CD4-positive, alpha-beta T cell treated with Interleukin-6 at 100 ng/mL for 8 hours (primary cell): ENCODE measurements around the gene ARMC9.
"Not testable (repeated sequence)": the region's sequence is repeated elsewhere in the genome, so short reads cannot be mapped to it uniquely, and the experiment has no call there.

Experiments
- DNase-seq: peaks from one replicate; pipeline ENCODE4 v3.0.0-alpha.2; 2020; ENCODE audit warnings: mixed read lengths, low spot score

ARMC9 gene

DNA sequence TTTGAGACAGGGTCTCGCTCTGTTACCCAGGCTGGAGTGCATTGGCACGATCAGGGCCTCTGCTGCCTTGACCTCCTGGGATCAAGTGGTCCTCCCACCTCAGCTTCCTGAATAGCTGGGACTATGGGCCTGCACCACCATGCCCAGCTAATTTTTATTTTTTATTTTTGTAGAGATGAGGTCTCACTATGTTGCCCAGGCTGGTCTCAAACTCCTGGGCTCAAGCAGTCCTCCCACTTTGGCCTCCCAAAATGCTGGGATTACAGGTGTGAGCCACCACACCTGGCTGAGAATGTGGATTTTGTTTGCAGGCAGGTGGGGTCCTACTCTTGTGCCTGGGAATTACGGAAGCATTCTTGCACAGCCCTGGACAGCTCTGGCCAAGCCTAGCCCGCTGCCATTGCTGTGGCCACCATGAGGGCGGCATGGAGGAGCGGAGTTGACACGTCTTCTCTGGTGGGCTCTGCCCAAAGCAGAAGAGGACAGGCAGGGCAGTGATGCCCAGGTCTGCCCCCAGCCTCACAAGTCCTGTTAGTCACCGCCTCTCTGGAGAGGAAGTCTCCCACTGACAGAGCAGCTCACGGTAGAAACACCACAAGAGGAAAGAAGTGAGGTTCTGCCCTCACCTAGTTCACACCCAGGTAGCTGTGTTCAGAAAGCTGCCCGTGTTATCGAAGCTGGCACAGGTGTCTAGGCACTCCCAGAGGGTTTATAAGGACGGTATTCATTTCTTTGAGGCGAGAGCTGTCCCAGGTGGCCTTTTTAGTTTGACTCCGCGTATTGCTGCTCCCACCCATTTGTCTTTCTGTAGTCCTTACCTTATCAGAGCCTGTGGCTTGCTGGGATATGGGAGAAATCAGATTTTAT is 46.2 kb downstream of the ARMC9 start:
- no peak for DNase-seq

DNA sequence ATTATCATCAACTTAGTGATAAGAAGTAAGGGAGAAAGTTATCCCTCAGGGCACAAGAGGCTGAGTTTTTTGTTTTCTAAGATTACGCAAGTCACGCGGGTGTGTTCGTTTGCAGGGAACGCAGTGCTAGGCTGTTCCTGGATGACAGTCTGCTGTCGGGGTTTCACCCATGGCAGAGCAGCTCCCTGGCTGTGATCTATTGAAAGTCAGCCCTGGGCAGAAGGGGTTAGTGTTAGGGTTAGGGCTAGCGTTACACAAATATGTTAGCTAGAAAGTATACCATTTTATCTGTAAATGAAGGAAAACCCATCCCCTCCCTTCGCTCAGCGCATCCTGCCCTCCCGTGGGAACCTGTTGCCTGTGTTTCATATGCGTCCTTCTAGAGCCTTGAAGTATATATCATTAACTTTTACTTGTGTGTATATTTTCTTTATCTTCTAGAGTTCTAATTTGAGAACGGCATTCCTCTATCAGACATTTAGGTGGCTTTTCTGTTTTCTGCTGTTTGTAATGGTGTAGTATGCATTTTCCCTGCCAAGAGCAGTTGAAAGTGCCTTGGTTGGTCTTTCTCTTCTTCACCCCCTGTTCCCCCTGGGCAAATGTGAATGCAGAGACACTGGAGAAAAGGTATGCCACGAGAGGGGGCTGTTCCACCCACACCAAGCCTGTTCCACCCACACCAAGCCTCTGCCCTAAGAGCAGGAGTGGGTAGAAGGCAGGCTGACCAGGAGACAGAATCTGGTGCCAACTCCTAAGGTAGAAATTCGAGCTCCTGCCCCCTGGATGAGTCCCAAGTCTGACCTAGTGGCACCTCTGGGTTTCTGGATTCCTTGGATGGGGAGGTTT is 47.0 kb downstream of the ARMC9 start:
- DNase-seq, result no peak

- DNase-seq, result no peak
Measured at GRCh38 chr2:231246171-231246842, 47.9 kb downstream of the ARMC9 start.

DNA sequence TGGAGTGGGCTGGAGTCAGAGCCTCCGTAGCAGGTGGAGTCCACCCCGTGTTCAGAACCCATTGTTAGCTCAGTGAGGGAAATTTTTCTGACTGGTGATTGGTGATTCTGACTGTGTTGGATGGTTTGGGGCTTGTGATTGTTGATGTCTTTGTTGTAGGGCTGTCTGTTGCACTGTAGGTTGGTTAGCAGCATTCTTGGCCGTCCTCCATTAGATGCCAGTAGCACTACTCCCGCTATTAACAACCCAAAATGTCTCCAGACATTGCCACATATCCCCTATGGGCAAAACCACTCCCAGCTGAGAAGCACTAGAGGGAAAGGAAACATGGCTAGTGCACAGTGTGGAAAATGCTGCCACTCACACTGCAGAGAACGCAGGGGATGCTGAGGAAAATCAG is 51.7 kb downstream of the ARMC9 start:
- no peak for DNase-seq

GRCh38 chr2:231250698-231251097 is 52.3 kb downstream of the ARMC9 start:
- DNase-seq, result no peak

- not testable (repeated sequence) for DNase-seq
Measured at GRCh38 chr2:231253292-231253691, 54.9 kb downstream of the ARMC9 start.

- no peak for DNase-seq
Measured at GRCh38 chr2:231256494-231256893, 58.1 kb downstream of the ARMC9 start.

DNA sequence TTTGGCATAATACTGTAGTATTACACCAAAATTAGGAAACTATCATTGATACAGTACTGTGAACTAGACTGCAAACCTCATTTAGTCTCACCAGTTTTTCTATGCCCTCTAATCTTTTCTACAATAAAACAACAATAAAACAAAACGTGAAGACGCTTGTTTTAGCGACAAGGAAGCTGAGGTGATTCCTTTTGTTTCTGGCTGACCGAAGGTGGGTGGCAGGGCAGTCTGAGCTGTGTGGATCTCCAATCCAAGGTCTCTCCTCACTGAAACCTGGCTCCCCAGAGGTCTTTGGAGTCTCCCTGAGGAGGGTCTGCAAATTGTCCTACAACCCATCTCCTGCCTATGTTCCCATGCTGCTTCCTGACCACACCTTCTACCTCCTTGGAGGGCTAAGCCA is 59.3 kb downstream of the ARMC9 start:
- no peak for DNase-seq

DNA sequence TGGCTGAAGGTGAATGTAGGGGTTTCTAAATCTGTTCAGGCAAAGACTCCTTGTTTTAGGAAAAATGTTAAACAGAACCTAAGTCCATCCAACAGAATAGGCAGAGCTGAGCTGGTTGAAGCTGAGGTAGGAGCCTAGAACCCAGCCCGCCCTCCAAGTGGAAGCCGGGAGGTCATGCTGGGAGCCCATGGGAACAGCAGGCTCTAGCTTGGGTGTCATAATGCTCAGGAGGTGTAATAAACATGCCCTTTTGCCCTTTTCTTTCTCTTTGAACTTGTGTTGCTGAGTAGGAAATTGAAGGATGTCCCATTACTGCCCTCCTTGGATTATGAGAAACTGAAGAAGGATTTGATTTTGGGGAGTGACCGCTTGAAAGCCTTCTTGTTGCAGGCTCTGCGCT is 60.3 kb downstream of the ARMC9 start:
- no peak for DNase-seq

GRCh38 chr2:231259104-231259503 is 60.7 kb downstream of the ARMC9 start:
- DNase-seq, result no peak

DNA sequence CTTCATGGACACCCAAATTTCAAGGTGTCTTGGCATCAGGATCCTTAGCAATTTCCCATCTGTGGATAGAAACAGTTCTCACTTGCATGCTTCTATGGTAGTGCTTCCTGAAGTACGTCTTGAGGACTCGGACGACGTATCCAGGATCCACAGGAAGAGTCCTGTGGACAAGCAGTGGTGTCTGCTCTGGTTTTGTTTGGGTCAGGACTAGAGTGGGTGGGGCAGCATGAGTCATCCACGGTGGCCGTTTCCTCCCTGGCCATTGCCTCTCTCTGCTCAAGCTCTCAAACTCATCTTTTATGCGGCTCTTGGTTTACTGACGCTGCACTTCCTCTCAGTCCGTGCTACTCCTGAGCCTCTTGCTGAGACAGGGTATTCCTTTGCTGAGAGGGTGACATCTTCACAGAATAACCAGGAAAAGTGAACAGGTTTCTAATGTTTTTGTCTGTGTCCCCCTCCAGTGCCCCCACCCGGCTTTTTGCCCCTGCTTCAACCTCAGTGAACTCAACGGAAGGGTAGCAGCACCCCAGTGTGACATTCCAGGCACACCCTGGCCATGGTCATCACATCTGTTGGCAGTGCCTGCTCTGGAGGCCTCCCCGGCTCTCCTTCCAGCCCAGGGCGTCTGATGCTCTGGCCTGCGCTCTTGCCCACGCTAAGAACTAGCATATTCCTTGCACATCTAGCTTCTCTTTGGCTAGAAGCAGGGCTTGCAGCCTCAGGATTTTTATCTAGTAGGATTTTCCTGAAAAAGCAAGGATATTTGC is 62.2 kb downstream of the ARMC9 start:
- no peak for DNase-seq

- no peak for DNase-seq
Measured at GRCh38 chr2:231263118-231263831, 64.8 kb downstream of the ARMC9 start.

DNA sequence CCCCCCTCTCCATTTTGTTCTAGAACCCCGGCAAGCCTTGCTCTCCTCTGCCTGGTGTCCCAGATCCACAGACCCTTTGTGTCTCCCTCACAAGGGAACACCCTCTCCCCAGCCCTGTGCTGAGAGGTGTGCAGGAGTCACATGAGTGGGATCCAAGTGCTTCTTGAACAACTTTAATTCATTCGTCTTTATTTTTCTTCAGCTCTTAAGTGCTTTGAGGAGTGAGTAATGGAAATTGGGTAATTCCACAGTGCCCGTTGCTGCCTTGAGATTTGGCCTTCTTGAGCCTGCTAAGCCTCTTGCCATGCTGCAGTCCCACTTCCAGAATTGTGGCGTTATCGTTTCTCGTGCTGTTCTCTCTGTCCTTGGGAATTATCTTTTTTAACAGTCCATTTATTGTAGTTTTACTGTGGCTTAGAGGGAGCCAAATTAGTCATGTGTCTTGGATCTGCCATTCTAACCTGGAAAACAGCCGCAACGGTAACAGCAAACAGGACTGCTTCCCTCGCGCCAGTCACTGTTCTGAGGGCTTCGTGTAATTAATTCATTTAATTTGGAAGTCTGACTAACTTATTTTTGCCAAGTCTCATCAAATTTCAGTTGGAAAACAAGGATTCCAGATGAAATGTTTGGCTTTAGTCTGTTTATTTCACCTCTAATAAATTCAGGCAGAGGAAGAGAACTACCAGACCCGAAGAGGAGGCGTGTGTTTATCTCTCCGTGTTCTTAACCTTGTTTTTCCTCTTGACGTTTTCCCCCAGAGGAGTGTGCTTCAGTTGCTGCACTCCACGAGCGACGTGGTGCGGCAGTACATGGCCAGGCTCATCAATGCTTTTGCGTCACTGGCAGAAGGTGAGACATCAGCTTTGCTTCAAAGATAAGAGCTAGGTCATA is 72.0 kb downstream of the ARMC9 start:
- DNase-seq, result no peak

GRCh38 chr2:231272991-231273390 is 74.6 kb downstream of the ARMC9 start:
- no peak for DNase-seq

- DNase-seq, result no peak
Measured at GRCh38 chr2:231276987-231277386, 78.6 kb downstream of the ARMC9 start.

- no peak for DNase-seq
Measured at GRCh38 chr2:231277962-231278361, 79.5 kb downstream of the ARMC9 start.

- DNase-seq, result no peak
Measured at GRCh38 chr2:231278868-231279267, 80.4 kb downstream of the ARMC9 start.

DNA sequence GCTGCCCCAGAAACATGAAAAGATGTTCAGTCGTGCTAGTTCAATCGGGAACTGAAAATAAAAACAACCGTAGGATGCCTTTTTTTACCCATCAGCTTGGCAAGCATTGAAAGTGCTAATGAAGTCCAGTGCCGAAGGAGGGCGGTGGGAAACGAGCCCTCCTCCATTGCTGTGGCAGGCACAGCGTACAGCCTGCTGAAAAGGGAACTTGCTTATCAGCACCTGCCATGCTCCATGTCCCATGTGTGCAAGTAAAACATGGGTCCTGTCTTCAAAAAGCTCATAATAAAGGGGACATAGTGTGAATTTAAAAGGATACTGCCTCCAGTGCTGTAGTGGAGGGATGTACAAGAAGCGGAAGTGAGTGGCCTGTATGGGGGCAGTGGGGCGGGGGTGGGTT is 82.4 kb downstream of the ARMC9 start:
- no peak for DNase-seq

- DNase-seq, result no peak
Measured at GRCh38 chr2:231284296-231284695, 85.9 kb downstream of the ARMC9 start.

GRCh38 chr2:231286964-231287363 is 88.5 kb downstream of the ARMC9 start:
- DNase-seq, result no peak
